Measurements from ENCODE around the gene TRIO. TPM values are rescaled to one million over a fixed set of nuclear protein-coding genes. Genes with fewer than 3 reads are reported as not detected.

Gene TRIO
- polyA plus RNA-seq, 3 donors, result 1.7 to 45.8 (median 2.1) TPM

- Histone ChIP-seq H3K27ac (ENCODE audit: low read depth in 1 of 2, low read length in 2 of 2) (peak overlapping the region; percentile 37 to 84), H4K20me1 (ENCODE audit: insufficient read depth, low read length) (no peaks in the 10 kb centered on the region), H3K9ac (ENCODE audit: insufficient read depth, low read length, poor library complexity, severe bottlenecking) (no peak overlapping the region), H3K36me3 (replicated peaks in 1 of 2; ENCODE audit: control insufficient read depth in 1 of 2, insufficient read depth in 2 of 2, low read length in 2 of 2) (no peaks in the 10 kb centered on the region), H3K9me3 (replicated peaks in 1 of 2; ENCODE audit: control insufficient read depth in 1 of 2, insufficient read depth in 1 of 2, low read length in 2 of 2) (peaks cover 0 to 5% of the 10 kb centered on the region in 2 donors), H3K27me3 (ENCODE audit: control insufficient read depth in 2 of 2, insufficient read depth in 2 of 2, low read length in 2 of 2) (no peaks in the 10 kb centered on the region), H3K4me1 (ENCODE audit: control insufficient read depth in 1 of 2, insufficient read depth in 2 of 2, low read length in 2 of 2) (peaks cover 82 to 84% of the 10 kb centered on the region in 2 donors), H2AFZ (ENCODE audit: insufficient read depth, low read depth, low read length, poor library complexity, severe bottlenecking) (no peak overlapping the region), H3K79me2 (ENCODE audit: insufficient read depth, low read length) (peaks cover 17% of the 10 kb centered on the region), H3K4me3 (replicated peaks in 1 of 3; ENCODE audit: low read depth in 2 of 3, low read length in 3 of 3) (peak overlapping the region in 1 of 3 experiments; percentile 58), H3K4me2 (replicated peaks; ENCODE audit: extremely low read depth, low read length, poor library complexity, severe bottlenecking) (peak overlapping the region; percentile 71)
- no CpG with 5 or more reads among the region's 1 CpG for WGBS (ENCODE audit: insufficient coverage)
- peaks cover 0 to 2% (median 1%) of the 10 kb centered on the region in 3 donors for H3K27me3 Mint-ChIP-seq (ENCODE audit: low read depth in 3 of 3)
- DNase-seq, result peak in 2 of 3 donors; percentile 21 to 44
- TF ChIP-seq, protein P1, sequence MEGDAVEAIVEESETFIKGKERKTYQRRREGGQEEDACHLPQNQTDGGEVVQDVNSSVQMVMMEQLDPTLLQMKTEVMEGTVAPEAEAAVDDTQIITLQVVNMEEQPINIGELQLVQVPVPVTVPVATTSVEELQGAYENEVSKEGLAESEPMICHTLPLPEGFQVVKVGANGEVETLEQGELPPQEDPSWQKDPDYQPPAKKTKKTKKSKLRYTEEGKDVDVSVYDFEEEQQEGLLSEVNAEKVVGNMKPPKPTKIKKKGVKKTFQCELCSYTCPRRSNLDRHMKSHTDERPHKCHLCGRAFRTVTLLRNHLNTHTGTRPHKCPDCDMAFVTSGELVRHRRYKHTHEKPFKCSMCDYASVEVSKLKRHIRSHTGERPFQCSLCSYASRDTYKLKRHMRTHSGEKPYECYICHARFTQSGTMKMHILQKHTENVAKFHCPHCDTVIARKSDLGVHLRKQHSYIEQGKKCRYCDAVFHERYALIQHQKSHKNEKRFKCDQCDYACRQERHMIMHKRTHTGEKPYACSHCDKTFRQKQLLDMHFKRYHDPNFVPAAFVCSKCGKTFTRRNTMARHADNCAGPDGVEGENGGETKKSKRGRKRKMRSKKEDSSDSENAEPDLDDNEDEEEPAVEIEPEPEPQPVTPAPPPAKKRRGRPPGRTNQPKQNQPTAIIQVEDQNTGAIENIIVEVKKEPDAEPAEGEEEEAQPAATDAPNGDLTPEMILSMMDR (IDR thresholded peaks at IDR 0.05), result no peak
- intact Hi-C loops (cut with micrococcal nuclease), result loop anchor here (5.0 kb wide), 1 partner anchor 36 kb away; the partner anchor contains the start of gene OTULINL (in 2 of the 2)
- peaks cover 84% of the 10 kb centered on the region for H3K4me1 Mint-ChIP-seq
- H3K36me3 Mint-ChIP-seq, result peaks cover 2 to 6% of the 10 kb centered on the region in 2 donors
- H3K27ac Mint-ChIP-seq, result peak overlapping the region; percentile 85 to 97 (median 93)
- peaks cover 5 to 13% (median 10%) of the 10 kb centered on the region in 7 donors for H3K9me3 Mint-ChIP-seq
- H3K4me3 Mint-ChIP-seq, result peak overlapping the region in 1 of 2 donors; percentile 70
Observed at GRCh38 chr5:14545862-14546261, 402.7 kb downstream of the TRIO start.

- Histone ChIP-seq H3K27me3 (ENCODE audit: control insufficient read depth in 2 of 2, insufficient read depth in 2 of 2, low read length in 2 of 2) (no peaks in the 10 kb centered on the region), H3K4me2 (replicated peaks; ENCODE audit: extremely low read depth, low read length, poor library complexity, severe bottlenecking) (peak overlapping the region; percentile 7), H3K4me1 (ENCODE audit: control insufficient read depth in 1 of 2, insufficient read depth in 2 of 2, low read length in 2 of 2) (peaks cover 99 to 100% of the 10 kb centered on the region in 2 donors), H3K79me2 (ENCODE audit: insufficient read depth, low read length) (peaks cover 17% of the 10 kb centered on the region), H3K9me3 (replicated peaks in 1 of 2; ENCODE audit: control insufficient read depth in 1 of 2, insufficient read depth in 1 of 2, low read length in 2 of 2) (no peaks in the 10 kb centered on the region), H3K4me3 (replicated peaks in 1 of 3; ENCODE audit: low read depth in 2 of 3, low read length in 3 of 3) (no peak overlapping the region), H3K9ac (ENCODE audit: insufficient read depth, low read length, poor library complexity, severe bottlenecking) (no peak overlapping the region), H4K20me1 (ENCODE audit: insufficient read depth, low read length) (no peaks in the 10 kb centered on the region), H2AFZ (ENCODE audit: insufficient read depth, low read depth, low read length, poor library complexity, severe bottlenecking) (no peak overlapping the region), H3K27ac (ENCODE audit: low read depth in 1 of 2, low read length in 2 of 2) (peak overlapping the region; percentile 43 to 84), H3K36me3 (replicated peaks in 1 of 2; ENCODE audit: control insufficient read depth in 1 of 2, insufficient read depth in 2 of 2, low read length in 2 of 2) (no peaks in the 10 kb centered on the region)
- no CpG with 5 or more reads among the region's 1 CpG for whole genome bisulfite sequencing (ENCODE audit: insufficient coverage)
- peaks cover 0 to 5% (median 0%) of the 10 kb centered on the region in 7 donors for H3K9me3 Mint-ChIP-seq
- peak overlapping the region; percentile 85 to 97 (median 90) for H3K27ac Mint-ChIP-seq
- H3K4me3 Mint-ChIP-seq, result peak overlapping the region in 1 of 2 donors; percentile 62
- H3K36me3 Mint-ChIP-seq, result peaks cover 0 to 6% of the 10 kb centered on the region in 2 donors
- DNase-seq, result peak; percentile 45 to 67 (median 54)
- TF ChIP-seq, protein P1 (IDR thresholded peaks at IDR 0.05), result no peak
- peaks cover 0 to 2% (median 1%) of the 10 kb centered on the region in 3 donors for H3K27me3 Mint-ChIP-seq (ENCODE audit: low read depth in 3 of 3)
- H3K4me1 Mint-ChIP-seq, result peaks cover 91% of the 10 kb centered on the region
- intact Hi-C loops (cut with micrococcal nuclease), result loop anchor here (5.0 kb wide), 1 partner anchor 35 kb away; the partner anchor contains the start of gene OTULINL (in 2 of the 2)
Observed at GRCh38 chr5:14547666-14548065, 404.5 kb downstream of the TRIO start.

All from CD14-positive monocyte (primary cell).